ENCODE data around the gene TMEM212.

Gene TMEM212

DNA sequence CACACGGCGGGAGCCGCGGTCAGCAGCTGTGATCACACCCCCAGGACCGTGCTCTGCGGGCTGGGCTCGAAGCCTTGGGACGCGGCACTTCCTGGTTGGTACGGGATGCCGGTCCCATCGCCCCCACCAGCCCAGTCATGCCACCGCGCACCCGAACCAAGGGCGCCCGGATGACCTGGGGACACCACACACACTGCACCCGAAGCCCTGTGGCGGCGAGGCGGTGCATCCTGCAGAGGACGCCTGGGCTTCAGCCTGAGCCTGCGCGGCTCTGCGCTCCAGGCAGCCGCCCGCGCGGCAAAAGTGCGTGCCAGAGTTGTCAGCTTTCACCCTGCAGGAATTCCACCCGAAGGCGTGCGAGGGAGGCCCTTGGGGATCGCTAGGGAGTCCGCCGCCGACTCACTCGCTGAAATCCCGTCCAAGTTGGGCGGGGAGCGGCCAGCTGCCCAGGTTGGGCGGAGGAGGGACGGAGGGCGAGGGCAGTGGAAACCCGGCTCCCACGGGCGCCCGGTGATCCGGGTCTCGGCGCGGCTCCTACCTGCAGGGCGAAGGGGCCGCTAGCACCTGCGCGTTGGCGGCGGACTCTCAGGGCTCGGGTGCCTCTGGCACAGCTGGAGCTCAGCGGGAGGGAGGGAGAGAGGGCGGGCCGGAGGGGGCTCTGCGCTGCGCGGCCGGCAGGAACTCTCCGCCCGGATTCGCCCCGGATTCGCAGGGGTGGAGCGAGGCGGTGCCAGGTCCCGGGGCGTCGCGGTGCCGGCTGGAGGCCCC lies 33.1 kb upstream of the TMEM212 start, which contains the start of gene PLD1:
Gene PLD1, minus strand, starts transcription at position 623 of the 768 bp plus-strand sequence. CDS start 72,432 bp downstream, outside the sequence.
- Histone ChIP-seq H3K4me3 (ENCODE audit: insufficient read length, low read depth) (peak within 1 kb of the TSS; percentile 76), H3K9me3 (ENCODE audit: insufficient read depth, low read length) (no peaks in the 10 kb centered on the region), H3K4me1 (ENCODE audit: insufficient read depth, insufficient read length) (peaks cover 3% of the 10 kb centered on the region), H3K36me3 (ENCODE audit: insufficient read depth, insufficient read length, low read length) (no peaks in the 10 kb centered on the region), H3K27me3 (ENCODE audit: insufficient read depth, insufficient read length) (peaks cover 30% of the 10 kb centered on the region), H3K9ac (ENCODE audit: insufficient read length, low read depth) (peak within 1 kb of the TSS; percentile 79)
- no peak for TF ChIP-seq ZNF274 (IDR thresholded peaks at IDR 0.05; ENCODE audit: low read depth, low read length)
- TF ChIP-seq SUZ12 (IDR thresholded peaks at IDR 0.05; ENCODE audit: extremely low read depth, insufficient read depth, insufficient read length) = peak; percentile 49
- no peak for DNase-seq (ENCODE audit: low read depth, low spot score)

DNA sequence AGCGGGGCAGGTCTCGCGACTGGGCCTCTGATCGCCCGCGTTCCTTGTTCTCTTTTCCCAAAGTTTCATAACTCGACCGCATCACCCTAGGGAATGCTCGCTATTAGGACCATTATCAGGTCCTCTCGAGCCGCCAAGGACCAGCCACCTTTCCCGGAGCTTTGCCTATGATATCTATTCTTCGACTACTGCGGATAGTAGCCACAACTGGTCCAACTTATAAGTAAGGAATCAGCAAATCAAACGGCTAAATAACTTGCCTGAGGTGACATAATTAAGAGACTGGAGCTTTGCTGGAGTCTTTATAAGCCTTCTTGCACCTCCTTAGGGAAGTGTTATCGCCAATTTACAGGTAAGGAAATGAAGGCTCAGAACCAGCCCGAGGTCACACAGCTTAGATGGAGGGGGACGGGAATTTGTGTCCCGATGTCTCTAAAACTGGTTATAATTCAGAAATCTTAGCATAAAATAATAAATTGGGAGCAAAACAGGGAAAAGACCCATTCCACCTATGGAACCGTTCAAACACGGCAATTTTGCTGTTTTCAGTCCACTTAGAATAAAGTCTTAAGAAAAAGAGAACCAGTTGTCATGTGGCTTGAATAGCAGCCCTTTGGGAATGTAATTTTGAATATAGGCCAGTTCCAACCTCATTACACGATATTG lies 32.4 kb upstream of the TMEM212 start:
- Histone ChIP-seq H3K27me3 (ENCODE audit: insufficient read depth, insufficient read length) (peaks cover 30% of the 10 kb centered on the region), H3K4me3 (ENCODE audit: insufficient read length, low read depth) (peak overlapping the region; percentile 76), H3K9me3 (ENCODE audit: insufficient read depth, low read length) (no peaks in the 10 kb centered on the region), H3K9ac (ENCODE audit: insufficient read length, low read depth) (peak overlapping the region; percentile 79), H3K36me3 (ENCODE audit: insufficient read depth, insufficient read length, low read length) (no peaks in the 10 kb centered on the region), H3K4me1 (ENCODE audit: insufficient read depth, insufficient read length) (peaks cover 3% of the 10 kb centered on the region)
- DNase-seq (ENCODE audit: low read depth, low spot score) = no peak
- no peak for TF ChIP-seq SUZ12 (IDR thresholded peaks at IDR 0.05; ENCODE audit: extremely low read depth, insufficient read depth, insufficient read length)
- TF ChIP-seq YY1 (IDR thresholded peaks at IDR 0.05; ENCODE audit: insufficient read depth, insufficient read length) = no peak
- TF ChIP-seq ZNF274 (IDR thresholded peaks at IDR 0.05; ENCODE audit: low read depth, low read length) = no peak

- Histone ChIP-seq H3K4me3 (ENCODE audit: insufficient read length, low read depth) (no peak overlapping the region), H3K9ac (ENCODE audit: insufficient read length, low read depth) (no peak overlapping the region), H3K27me3 (ENCODE audit: insufficient read depth, insufficient read length) (peaks cover 30% of the 10 kb centered on the region), H3K4me1 (ENCODE audit: insufficient read depth, insufficient read length) (peaks cover 3% of the 10 kb centered on the region), H3K36me3 (ENCODE audit: insufficient read depth, insufficient read length, low read length) (no peaks in the 10 kb centered on the region), H3K9me3 (ENCODE audit: insufficient read depth, low read length) (no peaks in the 10 kb centered on the region)
- no peak for TF ChIP-seq SUZ12 (IDR thresholded peaks at IDR 0.05; ENCODE audit: extremely low read depth, insufficient read depth, insufficient read length)
- no peak for TF ChIP-seq ZNF274 (IDR thresholded peaks at IDR 0.05; ENCODE audit: low read depth, low read length)
- TF ChIP-seq YY1 (IDR thresholded peaks at IDR 0.05; ENCODE audit: insufficient read depth, insufficient read length) = no peak
- no peak for DNase-seq (ENCODE audit: low read depth, low spot score)
Measured at GRCh38 chr3:171811295-171811912, 31.7 kb upstream of the TMEM212 start.

GRCh38 chr3:171811913-171812335 lies 31.2 kb upstream of the TMEM212 start:
- TF ChIP-seq SUZ12 (IDR thresholded peaks at IDR 0.05; ENCODE audit: extremely low read depth, insufficient read depth, insufficient read length) (no peak), ZNF274 (IDR thresholded peaks at IDR 0.05; ENCODE audit: low read depth, low read length) (no peak), YY1 (IDR thresholded peaks at IDR 0.05; ENCODE audit: insufficient read depth, insufficient read length) (no peak)
- Histone ChIP-seq H3K4me3 (ENCODE audit: insufficient read length, low read depth) (no peak overlapping the region), H3K9me3 (ENCODE audit: insufficient read depth, low read length) (no peaks in the 10 kb centered on the region), H3K36me3 (ENCODE audit: insufficient read depth, insufficient read length, low read length) (no peaks in the 10 kb centered on the region), H3K4me1 (ENCODE audit: insufficient read depth, insufficient read length) (peaks cover 3% of the 10 kb centered on the region), H3K9ac (ENCODE audit: insufficient read length, low read depth) (no peak overlapping the region), H3K27me3 (ENCODE audit: insufficient read depth, insufficient read length) (peaks cover 30% of the 10 kb centered on the region)
- no peak for DNase-seq (ENCODE audit: low read depth, low spot score)

- no peak overlapping the region for H3K4me3 ChIP-seq (ENCODE audit: insufficient read length, low read depth)
- H3K9ac ChIP-seq (ENCODE audit: insufficient read length, low read depth) = no peak overlapping the region
- peaks cover 30% of the 10 kb centered on the region for H3K27me3 ChIP-seq (ENCODE audit: insufficient read depth, insufficient read length)
- H3K9me3 ChIP-seq (ENCODE audit: insufficient read depth, low read length) = 0 out of 2 replicates have a peak, but pooled peaks cover 2% of the 10 kb centered on the region
- peaks cover 3% of the 10 kb centered on the region for H3K4me1 ChIP-seq (ENCODE audit: insufficient read depth, insufficient read length)
- no peak for DNase-seq (ENCODE audit: low read depth, low spot score)
- TF ChIP-seq YY1 (IDR thresholded peaks at IDR 0.05; ENCODE audit: insufficient read depth, insufficient read length) (no peak), ZNF274 (IDR thresholded peaks at IDR 0.05; ENCODE audit: low read depth, low read length) (no peak), SUZ12 (IDR thresholded peaks at IDR 0.05; ENCODE audit: extremely low read depth, insufficient read depth, insufficient read length) (no peak)
- no peaks in the 10 kb centered on the region for H3K36me3 ChIP-seq (ENCODE audit: insufficient read depth, insufficient read length, low read length)
Measured at GRCh38 chr3:171812811-171813210, 30.3 kb upstream of the TMEM212 start.

DNA sequence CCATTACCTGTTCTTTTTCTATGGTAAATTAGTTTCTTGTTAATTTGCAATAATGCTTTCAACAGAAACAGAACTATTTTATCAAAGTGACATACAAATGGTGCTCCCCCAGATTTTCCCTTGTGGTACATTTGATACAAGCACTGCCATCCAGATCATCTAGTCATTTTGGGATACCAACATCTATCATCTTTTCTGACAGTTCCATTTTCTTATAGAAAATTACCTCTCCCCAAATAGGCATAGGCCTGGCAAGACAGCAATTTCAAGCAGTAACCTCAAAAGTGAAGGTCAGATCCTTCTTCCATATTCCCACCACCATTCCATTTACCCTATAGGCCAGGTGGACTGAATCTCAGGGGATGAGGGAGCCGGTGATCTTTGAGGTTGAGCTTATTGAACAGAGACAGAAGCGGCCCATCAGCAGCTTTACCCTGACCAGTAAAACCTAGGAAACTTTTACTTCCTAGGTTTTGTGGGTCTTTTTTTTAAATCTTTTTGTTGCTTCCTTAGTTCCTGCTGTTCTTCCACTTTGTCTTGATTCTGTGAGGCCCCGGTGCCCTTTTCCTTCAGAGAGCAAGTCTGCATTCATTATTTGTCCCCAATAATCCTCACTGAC lies 29.8 kb upstream of the TMEM212 start:
- no peak for TF ChIP-seq SUZ12 (IDR thresholded peaks at IDR 0.05; ENCODE audit: extremely low read depth, insufficient read depth, insufficient read length)
- no peak for TF ChIP-seq YY1 (IDR thresholded peaks at IDR 0.05; ENCODE audit: insufficient read depth, insufficient read length)
- TF ChIP-seq ZNF274 (IDR thresholded peaks at IDR 0.05; ENCODE audit: low read depth, low read length) = no peak
- Histone ChIP-seq H3K4me1 (ENCODE audit: insufficient read depth, insufficient read length) (peaks cover 3% of the 10 kb centered on the region), H3K36me3 (ENCODE audit: insufficient read depth, insufficient read length, low read length) (no peaks in the 10 kb centered on the region), H3K27me3 (ENCODE audit: insufficient read depth, insufficient read length) (peaks cover 30% of the 10 kb centered on the region), H3K4me3 (ENCODE audit: insufficient read length, low read depth) (no peak overlapping the region), H3K9me3 (ENCODE audit: insufficient read depth, low read length) (0 out of 2 replicates have a peak, but pooled peaks cover 4% of the 10 kb centered on the region), H3K9ac (ENCODE audit: insufficient read length, low read depth) (no peak overlapping the region)
- no peak for DNase-seq (ENCODE audit: low read depth, low spot score)
